Measurements from ENCODE around the gene CAMTA1. TPM values are rescaled to one million over a fixed set of nuclear protein-coding genes. Genes with fewer than 3 reads are reported as not detected.

The CAMTA1 gene
- total and polyA plus RNA-seq, 2 experiments from 2014 or later, result 89.0 to 145 TPM

- TF ChIP-seq EZH2phosphoT487 (IDR thresholded peaks at IDR 0.05; ENCODE audit: low read depth, severe bottlenecking, unreplicated experiment) (no peak), EZH2 (IDR thresholded peaks at IDR 0.05; ENCODE audit: borderline replicate concordance) (no peak)
- TF ChIP-seq, protein P1, sequence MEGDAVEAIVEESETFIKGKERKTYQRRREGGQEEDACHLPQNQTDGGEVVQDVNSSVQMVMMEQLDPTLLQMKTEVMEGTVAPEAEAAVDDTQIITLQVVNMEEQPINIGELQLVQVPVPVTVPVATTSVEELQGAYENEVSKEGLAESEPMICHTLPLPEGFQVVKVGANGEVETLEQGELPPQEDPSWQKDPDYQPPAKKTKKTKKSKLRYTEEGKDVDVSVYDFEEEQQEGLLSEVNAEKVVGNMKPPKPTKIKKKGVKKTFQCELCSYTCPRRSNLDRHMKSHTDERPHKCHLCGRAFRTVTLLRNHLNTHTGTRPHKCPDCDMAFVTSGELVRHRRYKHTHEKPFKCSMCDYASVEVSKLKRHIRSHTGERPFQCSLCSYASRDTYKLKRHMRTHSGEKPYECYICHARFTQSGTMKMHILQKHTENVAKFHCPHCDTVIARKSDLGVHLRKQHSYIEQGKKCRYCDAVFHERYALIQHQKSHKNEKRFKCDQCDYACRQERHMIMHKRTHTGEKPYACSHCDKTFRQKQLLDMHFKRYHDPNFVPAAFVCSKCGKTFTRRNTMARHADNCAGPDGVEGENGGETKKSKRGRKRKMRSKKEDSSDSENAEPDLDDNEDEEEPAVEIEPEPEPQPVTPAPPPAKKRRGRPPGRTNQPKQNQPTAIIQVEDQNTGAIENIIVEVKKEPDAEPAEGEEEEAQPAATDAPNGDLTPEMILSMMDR (IDR thresholded peaks at IDR 0.05; ENCODE audit: poor library complexity), result no peak
- no peaks in the 10 kb centered on the region for H3K79me2 ChIP-seq
- no peak overlapping the region for H2AFZ ChIP-seq
- H3K27ac ChIP-seq, result peak overlapping the region; percentile 14
- H3K4me2 ChIP-seq, result no peak overlapping the region
- no peaks in the 10 kb centered on the region for H4K20me1 ChIP-seq (ENCODE audit: insufficient read depth, poor library complexity, severe bottlenecking)
- H3K4me3 ChIP-seq, result no peak overlapping the region
- peak; percentile 80 for DNase-seq (ENCODE audit: low spot score)
- no peaks in the 10 kb centered on the region for H3K9me2 ChIP-seq (replicated peaks; ENCODE audit: insufficient read depth)
- peaks cover 2% of the 10 kb centered on the region for H3K27me3 ChIP-seq
- 73% methylated on average over 14 of the region's 14 CpGs for WGBS (ENCODE audit: low lambda C conversion rate, missing lambda C conversion rate)
- no peaks in the 10 kb centered on the region for H3K9me3 ChIP-seq (ENCODE audit: low read depth)
- H3K4me1 ChIP-seq (ENCODE audit: insufficient read depth), result peaks cover 11% of the 10 kb centered on the region
- no peaks in the 10 kb centered on the region for H3K36me3 ChIP-seq (replicated peaks; ENCODE audit: insufficient read depth, low read depth)
These were observed 693.7 kb downstream of the CAMTA1 start for GRCh38 chr1:7478809-7479499.

- Histone ChIP-seq H3K4me3 (no peak overlapping the region), H2AFZ (no peak overlapping the region), H4K20me1 (ENCODE audit: insufficient read depth, poor library complexity, severe bottlenecking) (no peaks in the 10 kb centered on the region), H3K4me1 (ENCODE audit: insufficient read depth) (peaks cover 11% of the 10 kb centered on the region), H3K9me3 (ENCODE audit: low read depth) (no peaks in the 10 kb centered on the region), H3K9me2 (replicated peaks; ENCODE audit: insufficient read depth) (no peaks in the 10 kb centered on the region), H3K79me2 (no peaks in the 10 kb centered on the region), H3K27ac (no peak overlapping the region), H3K4me2 (no peak overlapping the region), H3K27me3 (peaks cover 2% of the 10 kb centered on the region), H3K36me3 (replicated peaks; ENCODE audit: insufficient read depth, low read depth) (no peaks in the 10 kb centered on the region)
- TF ChIP-seq, protein P1 (IDR thresholded peaks at IDR 0.05; ENCODE audit: poor library complexity), result no peak
- TF ChIP-seq EZH2phosphoT487 (IDR thresholded peaks at IDR 0.05; ENCODE audit: low read depth, severe bottlenecking, unreplicated experiment) (no peak), EZH2 (IDR thresholded peaks at IDR 0.05; ENCODE audit: borderline replicate concordance) (no peak)
- DNase-seq (ENCODE audit: low spot score), result no peak
- WGBS (ENCODE audit: low lambda C conversion rate, missing lambda C conversion rate), result 89% methylated on average over 3 of the region's 3 CpGs
These were observed 694.3 kb downstream of the CAMTA1 start for GRCh38 chr1:7479571-7479970.

DNA sequence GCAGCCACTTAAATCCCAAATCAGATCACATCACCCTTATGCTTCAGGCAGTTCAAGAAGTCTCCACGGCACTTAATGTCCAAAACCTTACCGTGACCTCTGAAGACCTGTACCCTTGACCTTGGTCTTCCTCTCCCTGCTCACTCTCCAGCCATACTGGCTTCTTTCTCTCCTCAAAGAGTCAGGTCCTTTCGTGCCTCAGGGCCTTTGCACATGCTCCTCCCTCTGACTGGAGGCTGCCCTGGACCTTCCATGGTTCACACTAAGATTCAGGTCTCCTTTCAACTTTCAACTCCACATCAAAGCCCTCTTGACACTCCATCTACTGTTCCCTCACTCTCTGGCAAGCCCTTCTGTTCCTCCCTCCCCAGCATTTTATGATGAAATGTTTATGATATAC lies 695.9 kb downstream of the CAMTA1 start:
- 82% methylated on average over 3 of the region's 3 CpGs for WGBS (ENCODE audit: low lambda C conversion rate, missing lambda C conversion rate)
- Histone ChIP-seq H4K20me1 (ENCODE audit: insufficient read depth, poor library complexity, severe bottlenecking) (no peaks in the 10 kb centered on the region), H3K36me3 (replicated peaks; ENCODE audit: insufficient read depth, low read depth) (no peaks in the 10 kb centered on the region), H3K9me2 (replicated peaks; ENCODE audit: insufficient read depth) (no peaks in the 10 kb centered on the region), H3K27me3 (peaks cover 2% of the 10 kb centered on the region), H3K4me2 (no peak overlapping the region), H3K79me2 (no peaks in the 10 kb centered on the region), H3K27ac (no peak overlapping the region), H3K4me1 (ENCODE audit: insufficient read depth) (peaks cover 11% of the 10 kb centered on the region), H2AFZ (no peak overlapping the region), H3K4me3 (no peak overlapping the region), H3K9me3 (ENCODE audit: low read depth) (no peaks in the 10 kb centered on the region)
- TF ChIP-seq EZH2phosphoT487 (IDR thresholded peaks at IDR 0.05; ENCODE audit: low read depth, severe bottlenecking, unreplicated experiment) (no peak), EZH2 (IDR thresholded peaks at IDR 0.05; ENCODE audit: borderline replicate concordance) (no peak)
- DNase-seq (ENCODE audit: low spot score), result no peak

GRCh38 chr1:7482077-7482476 lies 696.8 kb downstream of the CAMTA1 start:
- H3K9me2 ChIP-seq (replicated peaks; ENCODE audit: insufficient read depth), result no peaks in the 10 kb centered on the region
- H3K27ac ChIP-seq, result no peak overlapping the region
- no peaks in the 10 kb centered on the region for H3K9me3 ChIP-seq (ENCODE audit: low read depth)
- no peak overlapping the region for H3K4me3 ChIP-seq
- no peaks in the 10 kb centered on the region for H4K20me1 ChIP-seq (ENCODE audit: insufficient read depth, poor library complexity, severe bottlenecking)
- no peaks in the 10 kb centered on the region for H3K79me2 ChIP-seq
- TF ChIP-seq, protein P1 (IDR thresholded peaks at IDR 0.05; ENCODE audit: poor library complexity), result no peak
- TF ChIP-seq EZH2 (IDR thresholded peaks at IDR 0.05; ENCODE audit: borderline replicate concordance) (no peak), EZH2phosphoT487 (IDR thresholded peaks at IDR 0.05; ENCODE audit: low read depth, severe bottlenecking, unreplicated experiment) (no peak)
- no peak overlapping the region for H3K4me2 ChIP-seq
- H3K27me3 ChIP-seq, result peaks cover 2% of the 10 kb centered on the region
- no peaks in the 10 kb centered on the region for H3K36me3 ChIP-seq (replicated peaks; ENCODE audit: insufficient read depth, low read depth)
- WGBS (ENCODE audit: low lambda C conversion rate, missing lambda C conversion rate), result 88% methylated on average over 6 of the region's 6 CpGs
- H2AFZ ChIP-seq, result no peak overlapping the region
- DNase-seq (ENCODE audit: low spot score), result no peak
- peaks cover 4% of the 10 kb centered on the region for H3K4me1 ChIP-seq (ENCODE audit: insufficient read depth)

Measured in hepatocyte (in vitro differentiated cells).